Naive thymus-derived CD4-positive, alpha-beta T cell (primary cell): Measurements from ENCODE around the gene A4GNT. TPM values are rescaled to one million over a fixed set of nuclear protein-coding genes. Genes with fewer than 3 reads are reported as not detected.

Experiments
- ATAC-seq: fragments of 150-1000 bp; cut with Tn5 transposase; 2 replicates; pipeline ENCODE4 v1.10.0; 2021; ENCODE audit warnings: mild to moderate bottlenecking, moderate library complexity
- CTCF ChIA-PET: fragments of 350-600 bp; sonication (Branson Sonifier 250); formaldehyde crosslinking; loops from one replicate; lab custom pipeline; 2021; ENCODE audit warnings: antibody characterized with exemption; lab: Charles Lee
- POLR2A ChIA-PET: fragments of 350-600 bp; sonication (Branson Sonifier 250); formaldehyde crosslinking; loops from one replicate; lab custom pipeline; 2021; ENCODE audit warnings: antibody characterized with exemption, inconsistent platforms; lab: Charles Lee
- DNase-seq, 9 donors: peaks; one replicate each; pipeline versions ENCODE4 v3.0.0 to v3.0.0-alpha.2; 2020 to 2022; ENCODE audit warnings: mixed read lengths in 1 of 9
- H3K27ac ChIP-seq: one replicate; pipeline ENCODE4 v1.7.0; 2013; ENCODE audit warnings: mild to moderate bottlenecking, low read depth, low read length, moderate library complexity
- H3K27me3 ChIP-seq, 2 donors: one replicate each; pipeline ENCODE4 v1.7.0; 2013; ENCODE audit warnings: low read length in 2 of 2, mild to moderate bottlenecking in 2 of 2, moderate library complexity in 2 of 2; ENCODE audit not compliant: control insufficient read depth in 2 of 2, insufficient read depth in 2 of 2
- H3K36me3 ChIP-seq, 3 experiments: 1 replicate in 2 of 3; 2 replicates in 1 of 3; pipeline ENCODE4 v1.7.0; 2013; ENCODE audit warnings: low read length in 3 of 3, mild to moderate bottlenecking in 3 of 3, moderate library complexity in 1 of 3; ENCODE audit not compliant: insufficient read depth in 3 of 3, control insufficient read depth in 2 of 3
- H3K4me1 ChIP-seq, 2 donors: one replicate each; pipeline ENCODE4 v1.7.0; 2013; ENCODE audit warnings: low read length in 2 of 2, mild to moderate bottlenecking in 2 of 2, moderate library complexity in 1 of 2; ENCODE audit not compliant: control insufficient read depth in 2 of 2, insufficient read depth in 2 of 2
- H3K4me3 ChIP-seq: 2 replicates; pipeline ENCODE4 v1.7.0; 2013; ENCODE audit warnings: mild to moderate bottlenecking, low read length
- H3K9me3 ChIP-seq, 3 experiments: 1 replicate in 2 of 3; 2 replicates in 1 of 3; pipeline ENCODE4 v1.7.0; 2013; ENCODE audit warnings: low read length in 3 of 3; ENCODE audit not compliant: control insufficient read depth in 2 of 3
- H3K27ac Mint-ChIP-seq, 9 donors: one replicate each; pipeline ENCODE4 v1.8.0; 2020 to 2022; ENCODE audit warnings: mixed read lengths in 9 of 9, mild to moderate bottlenecking in 8 of 9, moderate library complexity in 5 of 9, inconsistent platforms in 2 of 9
- H3K27me3 Mint-ChIP-seq, 5 donors: one replicate each; pipeline ENCODE4 v1.8.0; 2021 to 2022; ENCODE audit warnings: mixed read lengths in 5 of 5, mild to moderate bottlenecking in 1 of 5
- H3K36me3 Mint-ChIP-seq, 5 donors: one replicate each; pipeline ENCODE4 v1.8.0; 2020 to 2022; ENCODE audit warnings: mixed read lengths in 5 of 5, mild to moderate bottlenecking in 3 of 5, inconsistent platforms in 1 of 5
- H3K4me1 Mint-ChIP-seq, 7 donors: one replicate each; pipeline ENCODE4 v1.8.0; 2020 to 2022; ENCODE audit warnings: mixed read lengths in 7 of 7, mild to moderate bottlenecking in 3 of 7, inconsistent platforms in 1 of 7
- H3K4me3 Mint-ChIP-seq, 10 donors: one replicate each; pipeline ENCODE4 v1.8.0; 2020 to 2022; ENCODE audit warnings: mild to moderate bottlenecking in 10 of 10, mixed read lengths in 10 of 10, moderate library complexity in 6 of 10, inconsistent platforms in 2 of 10
- H3K9me3 Mint-ChIP-seq, 11 donors: one replicate each; pipeline ENCODE4 v1.8.0; 2020 to 2022; ENCODE audit warnings: mixed read lengths in 11 of 11, mild to moderate bottlenecking in 4 of 11, inconsistent platforms in 1 of 11, moderate library complexity in 1 of 11
- intact Hi-C, 2 donors: fragments of 100-400 bp; cut with micrococcal nuclease; formaldehyde crosslinking; loops; one replicate each; pipeline ENCODE4 v1.15.1; 2023
- polyA plus RNA-seq, 2 donors: library from polyadenylated mRNA; unstranded; fragments of 300-500 nt; fragmentation: Illumina TruSeq; gene quantifications; one replicate each; pipeline ENCODE4 v1.2.3, GENCODE V29; 2021
- total RNA-seq, 6 experiments: library from RNA in 5 of 6; stranded (reverse) in 5 of 6; gene quantifications; 1 replicate in 5 of 6; 2 replicates in 1 of 6; pipeline ENCODE4 v1.2.3 and lab custom pipeline; 2021 to 2026

The A4GNT gene
- total and polyA plus RNA-seq, 7 experiments from 2014 or later: not detected

GRCh38 chr3:138084196-138084595, 48.0 kb downstream of the A4GNT start:
- Mint-ChIP-seq H3K9me3 (peaks cover 0 to 3% (median 0%) of the 10 kb centered on the region in 11 donors), H3K4me3 (no peak overlapping the region), H3K36me3 (no peaks in the 10 kb centered on the region), H3K4me1 (peaks cover 0 to 27% (median 18%) of the 10 kb centered on the region in 7 donors), H3K27me3 (peaks cover 0 to 20% (median 13%) of the 10 kb centered on the region in 5 donors), H3K27ac (no peak overlapping the region)
- Histone ChIP-seq H3K27ac (no peak overlapping the region), H3K4me1 (peaks cover 0 to 4% of the 10 kb centered on the region in 2 donors), H3K9me3 (no peaks in the 10 kb centered on the region), H3K4me3 (no peak overlapping the region), H3K27me3 (no peaks in the 10 kb centered on the region), H3K36me3 (no peaks in the 10 kb centered on the region)
- ChIA-PET POLR2A (no interaction called here), CTCF (no interaction called here)
- DNase-seq: no peak
- intact Hi-C loops: loop anchor here in 1 of 2 donors (5.0 kb wide), 1 partner anchor 33 kb away; the partner anchor contains the start of gene DZIP1L
- no peak for ATAC-seq

- Histone ChIP-seq H3K36me3 (no peaks in the 10 kb centered on the region), H3K4me1 (peaks cover 0 to 4% of the 10 kb centered on the region in 2 donors), H3K27me3 (no peaks in the 10 kb centered on the region), H3K4me3 (no peak overlapping the region), H3K9me3 (no peaks in the 10 kb centered on the region), H3K27ac (no peak overlapping the region)
- peak overlapping the region in 4 of 10 donors; percentile 14 to 69 (median 52) for H3K4me3 Mint-ChIP-seq
- H3K27me3 Mint-ChIP-seq: peaks cover 0 to 14% (median 5%) of the 10 kb centered on the region in 5 donors
- peak overlapping the region in 3 of 9 donors; percentile 28 to 77 (median 63) for H3K27ac Mint-ChIP-seq
- no peaks in the 10 kb centered on the region for H3K36me3 Mint-ChIP-seq
- POLR2A ChIA-PET: no interaction called here
- CTCF ChIA-PET: interaction anchor here (1.4 kb wide), 1 partner anchor 14 kb away, joined by 3 read pairs; no protein-coding TSS in a partner anchor
- H3K4me1 Mint-ChIP-seq: peaks cover 0 to 30% (median 18%) of the 10 kb centered on the region in 7 donors
- peaks cover 0 to 3% (median 0%) of the 10 kb centered on the region in 11 donors for H3K9me3 Mint-ChIP-seq
- intact Hi-C loops: loop anchor here in 1 of 2 donors (5.0 kb wide), 1 partner anchor 34 kb away; the partner anchor contains the start of gene DZIP1L
- DNase-seq (no peak), ATAC-seq (no peak)
These were observed 49.2 kb downstream of the A4GNT start for GRCh38 chr3:138082992-138083386.

GRCh38 chr3:138082085-138082991, 49.9 kb downstream of the A4GNT start:
- ATAC-seq: no peak
- CTCF ChIA-PET: interaction anchor here (1.4 kb wide), 1 partner anchor 13 kb away, joined by 3 read pairs; no protein-coding TSS in a partner anchor
- Mint-ChIP-seq H3K27me3 (peaks cover 0 to 13% (median 5%) of the 10 kb centered on the region in 5 donors), H3K4me3 (peak overlapping the region in 8 of 10 donors; percentile 1 to 69 (median 40)), H3K27ac (peak overlapping the region in 3 of 9 donors; percentile 60 to 77 (median 62)), H3K9me3 (peaks cover 0 to 3% (median 0%) of the 10 kb centered on the region in 11 donors), H3K4me1 (peaks cover 0 to 30% (median 18%) of the 10 kb centered on the region in 7 donors), H3K36me3 (no peaks in the 10 kb centered on the region)
- POLR2A ChIA-PET: no interaction called here
- H3K36me3 ChIP-seq: no peaks in the 10 kb centered on the region
- intact Hi-C loops: loop anchor here in 1 of 2 donors (5.0 kb wide), 1 partner anchor 35 kb away; the partner anchor contains the start of gene DZIP1L
- no peak overlapping the region for H3K4me3 ChIP-seq
- no peak overlapping the region for H3K27ac ChIP-seq
- no peaks in the 10 kb centered on the region for H3K27me3 ChIP-seq
- peaks cover 0 to 4% of the 10 kb centered on the region in 2 donors for H3K4me1 ChIP-seq
- DNase-seq: peak in 1 of 9 donors; percentile 3
- H3K9me3 ChIP-seq: no peaks in the 10 kb centered on the region

GRCh38 chr3:138081371-138082084, 50.7 kb downstream of the A4GNT start:
- peaks cover 0 to 8% (median 5%) of the 10 kb centered on the region in 5 donors for H3K27me3 Mint-ChIP-seq
- peak overlapping the region in 1 of 9 donors; percentile 62 for H3K27ac Mint-ChIP-seq
- peaks cover 0 to 3% (median 0%) of the 10 kb centered on the region in 11 donors for H3K9me3 Mint-ChIP-seq
- intact Hi-C loops: loop anchor here in 1 of 2 donors (5.0 kb wide), 1 partner anchor 36 kb away; the partner anchor contains the start of gene DZIP1L
- H3K36me3 Mint-ChIP-seq: no peaks in the 10 kb centered on the region
- H3K36me3 ChIP-seq: no peaks in the 10 kb centered on the region
- ATAC-seq (no peak), DNase-seq (no peak)
- H3K4me1 Mint-ChIP-seq: peaks cover 0 to 30% (median 18%) of the 10 kb centered on the region in 7 donors
- H3K4me1 ChIP-seq: peaks cover 0 to 4% of the 10 kb centered on the region in 2 donors
- H3K4me3 Mint-ChIP-seq: peak overlapping the region in 3 of 10 donors; percentile 37 to 69 (median 49)
- ChIA-PET CTCF (interaction anchor here (1.4 kb wide), 1 partner anchor 12 kb away, joined by 3 read pairs; no protein-coding TSS in a partner anchor), POLR2A (no interaction called here)
- no peak overlapping the region for H3K27ac ChIP-seq
- no peak overlapping the region for H3K4me3 ChIP-seq
- H3K27me3 ChIP-seq: no peaks in the 10 kb centered on the region
- no peaks in the 10 kb centered on the region for H3K9me3 ChIP-seq

GRCh38 chr3:138079901-138080300, 52.3 kb downstream of the A4GNT start:
- H3K27ac Mint-ChIP-seq: no peak overlapping the region
- no peak overlapping the region for H3K4me3 ChIP-seq
- DNase-seq (no peak), ATAC-seq (no peak)
- H3K9me3 ChIP-seq: no peaks in the 10 kb centered on the region
- H3K9me3 Mint-ChIP-seq: peaks cover 0 to 2% (median 0%) of the 10 kb centered on the region in 11 donors
- peaks cover 0 to 14% (median 5%) of the 10 kb centered on the region in 5 donors for H3K27me3 Mint-ChIP-seq
- H3K36me3 ChIP-seq: no peaks in the 10 kb centered on the region
- peaks cover 0 to 4% of the 10 kb centered on the region in 2 donors for H3K4me1 ChIP-seq
- peaks cover 0 to 30% (median 18%) of the 10 kb centered on the region in 7 donors for H3K4me1 Mint-ChIP-seq
- no peak overlapping the region for H3K4me3 Mint-ChIP-seq
- POLR2A ChIA-PET: no interaction called here
- peaks cover 0 to 1% (median 0%) of the 10 kb centered on the region in 5 donors for H3K36me3 Mint-ChIP-seq
- intact Hi-C loops: loop anchor here in 1 of 2 donors (5.0 kb wide), 1 partner anchor 37 kb away; the partner anchor contains the start of gene DZIP1L
- CTCF ChIA-PET: no interaction called here
- no peak overlapping the region for H3K27ac ChIP-seq
- H3K27me3 ChIP-seq: no peaks in the 10 kb centered on the region

GRCh38 chr3:138078901-138079344, 53.3 kb downstream of the A4GNT start:
- H3K27ac ChIP-seq: no peak overlapping the region
- H3K9me3 ChIP-seq: no peaks in the 10 kb centered on the region
- Mint-ChIP-seq H3K4me1 (peaks cover 0 to 30% (median 18%) of the 10 kb centered on the region in 7 donors), H3K27ac (no peak overlapping the region), H3K27me3 (peaks cover 0 to 18% (median 5%) of the 10 kb centered on the region in 5 donors), H3K9me3 (peaks cover 0 to 3% (median 0%) of the 10 kb centered on the region in 11 donors), H3K4me3 (no peak overlapping the region), H3K36me3 (peaks cover 0 to 1% (median 0%) of the 10 kb centered on the region in 5 donors)
- intact Hi-C loops: no loop called here
- H3K36me3 ChIP-seq: no peaks in the 10 kb centered on the region
- CTCF ChIA-PET: no interaction called here
- no peak overlapping the region for H3K4me3 ChIP-seq
- no peaks in the 10 kb centered on the region for H3K27me3 ChIP-seq
- POLR2A ChIA-PET: no interaction called here
- peak; percentile 82 for ATAC-seq
- peaks cover 0 to 4% of the 10 kb centered on the region in 2 donors for H3K4me1 ChIP-seq
- no peak for DNase-seq
